Measurements from ENCODE around the gene PCDH9. TPM values are rescaled to one million over a fixed set of nuclear protein-coding genes. Genes with fewer than 3 reads are reported as not detected.

The PCDH9 gene
- total RNA-seq, 1 experiment from 2014 or later: 0.11 TPM

GRCh38 chr13:67048084-67048820, 181.9 kb downstream of the PCDH9 start:
- Mint-ChIP-seq H3K4me1 (ENCODE audit: low read depth, unreplicated experiment) (no peaks in the 10 kb centered on the region), H3K27ac (ENCODE audit: unreplicated experiment) (no peak overlapping the region), H3K36me3 (ENCODE audit: insufficient read depth, unreplicated experiment) (no peaks in the 10 kb centered on the region), H3K9me3 (ENCODE audit: unreplicated experiment) (no peaks in the 10 kb centered on the region), H3K27me3 (ENCODE audit: insufficient read depth, unreplicated experiment) (peaks cover 1% of the 10 kb centered on the region), H3K4me3 (ENCODE audit: unreplicated experiment) (no peak overlapping the region)
- intact Hi-C loops (cut with micrococcal nuclease; ENCODE audit: unreplicated experiment): no loop called here
- no peak for DNase-seq
- no peaks in the 10 kb centered on the region for H3K36me3 ChIP-seq (ENCODE audit: control insufficient read depth, insufficient read depth, low read length)
- no peak for TF ChIP-seq CTCF (IDR thresholded peaks at IDR 0.05; ENCODE audit: insufficient read depth in 1 of 2, low read depth in 1 of 2, low read length in 1 of 2, severe bottlenecking in 1 of 2, unreplicated experiment in 1 of 2)
- ChIA-PET POLR2A (no interaction called here), CTCF (no interaction called here)
- H3K4me3 ChIP-seq (ENCODE audit: low read depth, low read length): no peak overlapping the region
- no peaks in the 10 kb centered on the region for H3K9me3 ChIP-seq
- no peaks in the 10 kb centered on the region for H3K4me1 ChIP-seq
- no peaks in the 10 kb centered on the region for H3K27me3 ChIP-seq (replicated peaks; ENCODE audit: control insufficient read depth, insufficient read depth, low read length)
- no TSS peak for BruUV-seq (replicated peaks)

DNA sequence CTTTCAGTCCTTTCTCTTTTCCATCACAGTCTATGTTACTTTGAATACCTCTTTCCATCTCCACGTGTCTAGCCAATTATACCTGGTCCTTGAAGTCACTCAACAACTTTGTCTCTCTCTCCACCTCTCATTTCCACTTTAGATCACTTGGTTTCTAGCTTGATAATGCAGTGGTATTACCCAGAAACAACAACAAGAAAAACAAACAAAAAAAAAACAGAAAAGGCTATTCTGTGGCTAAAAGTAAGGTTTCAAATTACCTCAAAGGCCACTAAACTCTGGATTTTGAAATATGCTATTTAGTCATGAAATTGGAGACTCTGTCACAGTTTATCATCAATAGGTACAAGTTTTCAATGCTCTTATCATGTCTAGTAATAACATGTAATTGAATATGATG, 184.8 kb downstream of the PCDH9 start:
- no peaks in the 10 kb centered on the region for H3K27me3 ChIP-seq (replicated peaks; ENCODE audit: control insufficient read depth, insufficient read depth, low read length)
- TF ChIP-seq CTCF (IDR thresholded peaks at IDR 0.05; ENCODE audit: insufficient read depth in 1 of 2, low read depth in 1 of 2, low read length in 1 of 2, severe bottlenecking in 1 of 2, unreplicated experiment in 1 of 2): no peak
- no TSS peak for BruUV-seq (replicated peaks)

DNA sequence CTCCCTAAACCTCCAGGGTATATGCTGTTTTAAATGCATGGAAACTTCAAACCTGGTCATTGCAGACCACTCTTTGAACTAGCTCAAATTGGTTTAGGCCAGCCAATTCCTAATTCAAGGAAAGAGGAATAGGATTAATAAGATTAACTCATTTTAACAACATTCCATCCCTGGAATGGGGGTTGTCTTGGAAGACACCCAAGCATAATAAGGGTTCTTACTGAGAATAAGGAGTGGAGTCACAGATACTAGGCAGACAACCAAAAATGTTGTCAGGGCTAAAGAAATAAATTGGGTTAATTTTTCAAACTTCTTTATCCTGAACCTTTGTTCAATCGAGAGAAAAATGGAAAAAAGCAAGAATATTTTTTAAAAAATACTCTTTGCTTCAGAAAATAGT, 186.2 kb downstream of the PCDH9 start:
- no peak for TF ChIP-seq CTCF (IDR thresholded peaks at IDR 0.05; ENCODE audit: insufficient read depth in 1 of 2, low read depth in 1 of 2, low read length in 1 of 2, severe bottlenecking in 1 of 2, unreplicated experiment in 1 of 2)
- Mint-ChIP-seq H3K27me3 (ENCODE audit: insufficient read depth, unreplicated experiment) (peaks cover 7% of the 10 kb centered on the region), H3K4me1 (ENCODE audit: low read depth, unreplicated experiment) (no peaks in the 10 kb centered on the region), H3K9me3 (ENCODE audit: unreplicated experiment) (no peaks in the 10 kb centered on the region), H3K27ac (ENCODE audit: unreplicated experiment) (no peak overlapping the region), H3K4me3 (ENCODE audit: unreplicated experiment) (no peak overlapping the region), H3K36me3 (ENCODE audit: insufficient read depth, unreplicated experiment) (no peaks in the 10 kb centered on the region)
- Histone ChIP-seq H3K4me3 (ENCODE audit: low read depth, low read length) (no peak overlapping the region), H3K4me1 (no peaks in the 10 kb centered on the region), H3K9me3 (no peaks in the 10 kb centered on the region), H3K36me3 (ENCODE audit: control insufficient read depth, insufficient read depth, low read length) (no peaks in the 10 kb centered on the region), H3K27me3 (replicated peaks; ENCODE audit: control insufficient read depth, insufficient read depth, low read length) (no peaks in the 10 kb centered on the region)
- CTCF ChIA-PET: no interaction called here
- intact Hi-C loops (cut with micrococcal nuclease; ENCODE audit: unreplicated experiment): no loop called here
- no TSS peak for BruUV-seq (replicated peaks)
- POLR2A ChIA-PET: no interaction called here
- DNase-seq: no peak

More for the DNA sequence above, 184.8 kb downstream of the PCDH9 start:
- H3K27me3 Mint-ChIP-seq (ENCODE audit: insufficient read depth, unreplicated experiment): peaks cover 7% of the 10 kb centered on the region
- no peaks in the 10 kb centered on the region for H3K4me1 Mint-ChIP-seq (ENCODE audit: low read depth, unreplicated experiment)
- no peaks in the 10 kb centered on the region for H3K36me3 ChIP-seq (ENCODE audit: control insufficient read depth, insufficient read depth, low read length)
- H3K36me3 Mint-ChIP-seq (ENCODE audit: insufficient read depth, unreplicated experiment): no peaks in the 10 kb centered on the region
- no peaks in the 10 kb centered on the region for H3K4me1 ChIP-seq
- H3K9me3 ChIP-seq: no peaks in the 10 kb centered on the region
- intact Hi-C loops (cut with micrococcal nuclease; ENCODE audit: unreplicated experiment): no loop called here
- CTCF ChIA-PET: no interaction called here
- no peak overlapping the region for H3K4me3 Mint-ChIP-seq (ENCODE audit: unreplicated experiment)
- H3K4me3 ChIP-seq (ENCODE audit: low read depth, low read length): no peak overlapping the region
- DNase-seq: no peak
- H3K27ac Mint-ChIP-seq (ENCODE audit: unreplicated experiment): no peak overlapping the region
- no peaks in the 10 kb centered on the region for H3K9me3 Mint-ChIP-seq (ENCODE audit: unreplicated experiment)
- POLR2A ChIA-PET: no interaction called here

All from Caco-2 (cell line).